DMS153 treated with DMSO at 0.1 percent for 48 hours (cell line): Measurements from ENCODE around the gene CHCHD6.

ENCODE experiments used
- DNase-seq: peaks from one replicate; lab custom pipeline; 2025; ENCODE audit not compliant: unreplicated experiment; lab: John Stamatoyannopoulos, UW

Gene CHCHD6

DNA sequence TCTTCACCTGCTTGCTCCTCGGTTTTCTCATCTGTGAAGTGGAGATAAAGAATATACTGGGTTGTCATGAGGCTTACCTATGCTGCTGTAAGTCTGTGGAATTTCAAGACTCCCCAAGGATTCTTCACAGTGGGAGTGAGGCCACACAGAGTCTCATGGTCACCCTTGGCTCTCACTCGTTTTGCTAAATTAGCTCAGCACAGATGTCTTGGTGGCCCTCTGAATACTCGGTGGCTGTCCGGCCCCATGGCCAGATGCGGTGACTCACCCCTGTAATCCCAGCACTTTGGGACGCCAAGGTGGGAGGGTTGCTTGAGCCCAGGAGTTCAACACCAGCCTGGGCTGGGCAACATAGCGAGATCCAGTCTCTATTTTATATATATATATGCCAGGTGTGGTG lies 5.0 kb upstream of the CHCHD6 start:
- DNase-seq = no peak

DNA sequence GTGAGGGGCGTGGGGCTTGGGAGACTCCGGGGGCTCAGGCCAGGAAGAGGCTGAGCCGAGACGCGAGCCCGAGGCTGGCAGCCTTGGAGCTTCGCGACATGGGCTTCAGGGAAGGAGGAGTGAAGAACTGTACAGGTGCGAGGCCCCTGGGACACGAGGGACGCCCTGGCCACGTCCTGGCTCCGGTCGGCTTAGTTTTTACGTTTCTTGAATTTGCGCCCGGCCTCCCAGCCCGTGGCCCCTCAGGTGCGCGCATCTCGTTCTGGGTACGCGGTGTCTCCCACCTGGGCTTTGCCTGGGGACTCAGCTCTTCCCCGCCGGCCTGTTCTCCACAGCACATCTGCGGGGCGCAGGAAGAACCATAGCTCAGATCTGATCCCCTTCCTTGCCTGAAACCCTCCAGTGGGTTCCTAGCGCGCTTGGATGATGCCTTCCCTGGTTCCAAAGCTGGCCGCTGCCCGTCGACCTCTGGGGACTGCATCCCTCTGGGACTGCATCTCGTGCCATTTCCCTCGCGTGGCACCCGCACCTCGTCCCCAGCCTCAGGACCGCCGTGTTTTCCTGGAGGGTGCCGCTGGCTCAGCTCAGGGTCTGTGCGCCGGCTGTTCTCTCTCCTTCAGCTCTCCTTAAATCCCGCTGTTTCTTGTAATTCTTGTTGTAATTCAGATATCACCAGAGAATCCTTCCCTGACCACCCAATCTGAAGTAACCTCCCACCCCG lies 614 bp downstream of the CHCHD6 start:
- DNase-seq = no peak

GRCh38 chr3:126706631-126707030 lies 2.6 kb downstream of the CHCHD6 start:
- DNase-seq = no peak

DNA sequence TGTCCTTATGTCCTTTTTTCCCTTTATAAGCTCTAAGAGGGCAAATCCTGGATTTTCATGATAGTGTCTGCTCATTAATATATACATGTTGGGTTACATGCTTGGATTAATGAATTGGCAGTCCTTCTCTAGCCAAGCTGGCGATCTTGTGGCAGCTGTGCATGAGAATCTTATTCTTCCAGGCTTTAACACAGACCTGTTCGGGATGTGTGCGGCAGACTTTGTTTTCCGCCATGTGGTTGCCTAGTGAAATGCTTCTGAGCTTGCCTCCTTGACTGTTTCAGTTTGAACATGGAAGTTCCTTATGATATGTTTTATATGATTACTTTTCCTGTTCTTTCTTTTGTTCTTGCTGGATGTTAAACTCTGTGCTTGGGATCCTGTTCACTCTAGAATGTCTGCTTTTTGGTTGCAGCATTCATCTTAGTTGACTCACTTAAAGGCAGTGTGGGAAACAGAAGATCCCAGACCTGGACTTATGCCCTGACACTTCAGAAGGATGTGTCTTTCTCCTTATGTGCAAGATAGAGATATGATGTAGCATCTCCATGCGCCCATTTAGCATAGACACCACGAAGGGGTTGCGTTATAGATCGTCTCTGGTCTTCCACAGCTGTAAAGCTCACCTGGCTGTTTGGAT lies 7.2 kb downstream of the CHCHD6 start:
- no peak for DNase-seq

GRCh38 chr3:126713199-126713598 lies 9.2 kb downstream of the CHCHD6 start:
- DNase-seq = no peak

GRCh38 chr3:126714276-126714900 lies 10.3 kb downstream of the CHCHD6 start:
- DNase-seq = no peak

DNA sequence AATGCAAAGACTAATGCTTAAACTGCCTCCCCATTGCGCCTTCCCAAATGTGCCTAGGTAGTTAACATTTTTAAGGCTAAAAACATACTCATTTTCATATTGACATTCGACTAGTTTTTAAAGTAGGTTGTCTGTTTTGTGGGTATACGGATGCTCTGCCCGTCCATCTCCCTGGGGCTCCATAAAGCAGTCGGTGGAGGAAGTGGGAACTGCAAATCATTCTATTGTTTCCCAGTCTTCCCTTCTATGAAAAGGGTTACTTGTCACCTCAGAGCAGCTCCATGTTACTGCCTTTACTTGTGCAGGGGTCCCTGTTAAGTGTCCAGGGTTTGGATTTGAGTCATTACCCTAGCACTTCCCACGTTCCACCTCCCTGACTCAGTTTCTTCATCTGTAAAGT lies 10.9 kb downstream of the CHCHD6 start:
- no peak for DNase-seq

GRCh38 chr3:126715432-126715831 lies 11.4 kb downstream of the CHCHD6 start:
- DNase-seq = no peak

DNA sequence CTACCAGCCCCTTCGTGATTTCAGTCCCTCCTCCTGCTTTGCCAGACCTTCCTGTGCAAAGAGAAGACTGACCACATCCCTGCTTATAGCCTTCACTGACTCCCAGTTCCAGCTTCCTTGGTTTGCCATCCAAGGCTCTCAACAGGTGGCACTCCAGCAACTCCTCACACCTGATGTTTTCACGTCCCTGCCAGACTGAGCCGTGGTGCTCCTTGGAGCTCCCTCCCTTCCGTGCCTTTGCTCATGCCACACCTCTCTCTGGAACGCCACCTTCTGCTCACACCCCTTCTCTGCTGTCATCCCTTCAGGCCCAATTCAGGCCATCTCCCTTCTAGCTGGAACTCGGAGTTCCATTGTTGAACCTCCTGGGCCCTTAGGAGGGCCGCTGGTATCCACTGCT lies 12.0 kb downstream of the CHCHD6 start:
- DNase-seq = no peak

DNA sequence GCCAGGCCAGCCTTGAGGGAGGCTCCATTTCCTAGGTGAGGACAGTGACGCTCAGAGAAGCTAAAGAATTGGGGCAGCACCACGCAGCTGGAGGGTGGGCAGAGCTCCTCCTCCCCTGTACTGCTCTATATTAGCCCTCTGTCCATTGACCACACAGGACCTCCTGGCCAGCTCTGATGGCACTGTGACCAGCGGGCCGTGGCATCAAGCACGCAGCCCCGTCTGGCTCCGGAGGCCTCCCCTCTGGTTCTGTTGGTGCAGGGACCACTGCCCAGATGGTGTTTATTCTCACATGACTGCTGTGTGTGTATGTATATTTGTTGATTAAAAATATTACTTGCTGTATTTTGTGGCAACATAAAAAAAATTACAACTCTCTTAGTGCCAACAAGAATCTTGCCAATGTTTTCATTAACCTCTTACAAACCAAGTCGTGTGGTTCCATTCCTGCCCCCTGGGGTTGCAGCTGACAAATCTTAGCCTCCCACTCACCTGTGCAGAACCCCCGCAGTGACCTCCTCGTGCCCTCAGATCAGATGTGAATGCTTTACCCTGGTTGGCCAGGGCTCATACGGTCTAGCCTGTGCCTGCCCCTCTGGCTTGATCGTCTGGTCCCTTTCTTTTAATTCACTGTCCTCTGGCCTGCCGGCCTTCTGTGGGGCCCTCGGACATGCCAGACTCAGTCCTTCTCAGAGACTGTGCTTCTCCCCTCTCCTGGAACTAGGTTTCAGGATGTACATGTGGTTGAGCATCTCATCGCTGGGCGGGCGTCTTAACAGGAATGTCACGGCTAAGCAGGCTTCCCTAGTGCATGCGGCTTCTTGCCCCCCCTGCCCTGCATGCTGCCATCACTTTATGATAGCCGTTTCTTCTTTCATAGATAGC lies 14.8 kb downstream of the CHCHD6 start:
- DNase-seq = no peak

DNA sequence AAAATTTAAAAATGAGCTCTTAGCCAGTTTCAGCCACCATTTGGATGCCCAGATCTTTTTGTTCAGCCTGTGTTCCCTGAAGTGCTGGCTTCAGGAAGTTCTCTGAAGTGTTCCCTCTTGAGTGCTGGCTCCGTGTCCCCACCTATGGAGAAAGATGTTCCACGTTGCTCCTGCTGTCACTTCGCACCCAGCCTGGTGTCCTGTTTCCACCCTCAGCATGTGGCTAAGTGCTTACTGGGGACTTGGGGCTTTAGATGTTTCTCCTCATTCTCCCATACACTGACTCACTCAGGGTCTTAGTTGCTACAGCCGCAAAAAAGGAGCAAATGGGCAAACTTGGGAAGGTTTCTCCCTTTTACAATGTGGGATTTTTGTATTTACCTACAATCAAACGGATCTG lies 16.6 kb downstream of the CHCHD6 start:
- DNase-seq = no peak

DNA sequence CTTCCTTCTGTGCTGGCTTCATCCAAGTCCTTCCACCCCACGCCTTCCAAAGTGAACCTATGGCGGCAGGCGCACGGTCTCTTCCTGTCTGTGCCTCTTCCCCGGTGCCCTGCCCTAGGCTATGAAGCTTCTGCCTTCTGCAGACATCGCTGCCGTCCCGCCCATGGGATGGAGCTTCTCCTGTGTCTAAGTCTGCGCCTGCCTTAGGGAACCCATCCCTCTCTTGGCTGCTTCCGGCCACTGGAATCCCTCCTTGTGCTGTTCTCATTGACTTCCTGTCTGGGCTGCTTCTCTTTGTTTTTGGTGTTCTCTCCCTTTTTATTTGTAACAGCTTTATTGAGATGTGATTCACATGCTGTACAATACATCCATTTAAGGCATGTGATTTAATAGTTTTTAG lies 17.2 kb downstream of the CHCHD6 start:
- DNase-seq = no peak

DNA sequence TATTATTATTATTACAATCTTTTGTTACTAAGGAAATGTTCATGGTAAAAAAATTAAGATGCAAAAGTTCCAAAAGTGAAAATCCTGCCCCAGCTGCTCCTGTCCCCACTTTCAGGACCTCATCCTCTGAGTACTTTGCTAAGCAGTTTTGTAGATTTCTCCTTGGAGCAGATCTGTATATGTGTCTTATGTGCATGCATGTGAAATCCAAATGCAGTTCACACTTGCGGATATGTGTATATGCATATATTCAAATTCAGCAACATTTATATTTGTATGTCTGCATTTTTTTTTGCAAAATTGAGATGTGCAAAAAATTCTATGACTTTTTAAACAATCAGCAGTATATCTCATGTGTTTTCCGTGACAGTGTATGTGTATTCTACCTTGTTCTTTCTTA lies 19.2 kb downstream of the CHCHD6 start:
- no peak for DNase-seq

- DNase-seq = no peak
These were observed 19.8 kb downstream of the CHCHD6 start for GRCh38 chr3:126723801-126724200.

DNA sequence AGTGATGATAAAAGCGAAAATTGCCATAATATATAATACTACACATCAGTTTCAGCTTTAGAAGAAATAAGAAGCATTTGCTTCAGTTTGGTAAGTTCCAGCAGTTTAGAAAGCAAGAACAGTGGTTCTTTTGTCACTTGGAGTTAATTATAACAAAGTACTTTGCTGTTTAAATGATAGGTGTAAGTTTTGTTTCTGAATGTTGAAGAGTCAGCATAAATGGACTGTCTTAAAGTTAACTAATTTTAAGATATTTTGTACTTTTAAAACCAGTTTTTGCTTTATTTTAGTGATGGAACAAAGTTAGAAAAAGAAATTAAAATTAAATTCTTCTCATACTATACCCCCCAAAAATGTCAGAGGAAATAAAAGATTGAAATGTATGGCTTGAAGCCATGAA lies 24.6 kb downstream of the CHCHD6 start:
- DNase-seq = no peak

DNA sequence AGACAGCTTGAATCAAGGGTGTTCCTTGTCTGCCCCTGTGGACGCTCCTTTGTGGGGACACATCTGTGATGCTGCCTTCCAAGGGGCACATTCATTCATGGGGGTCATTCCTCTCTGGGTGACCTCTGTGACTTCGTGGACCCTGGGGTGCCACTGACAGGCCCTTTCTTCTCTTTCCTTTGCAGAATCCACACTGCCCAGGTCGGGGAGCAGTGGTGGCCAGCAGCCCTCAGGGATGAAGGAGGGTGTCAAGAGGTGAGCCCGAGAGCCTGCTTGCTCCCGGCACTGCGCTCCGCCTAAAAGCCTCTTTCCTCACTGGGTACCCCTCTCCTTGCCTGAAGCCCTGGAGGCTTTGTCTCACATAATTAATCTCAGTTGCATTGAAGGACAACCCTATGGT lies 26.3 kb downstream of the CHCHD6 start:
- no peak for DNase-seq

GRCh38 chr3:126731044-126731443 lies 27.0 kb downstream of the CHCHD6 start:
- DNase-seq = no peak

- no peak for DNase-seq
These were observed 28.4 kb downstream of the CHCHD6 start for GRCh38 chr3:126732281-126733060.

DNA sequence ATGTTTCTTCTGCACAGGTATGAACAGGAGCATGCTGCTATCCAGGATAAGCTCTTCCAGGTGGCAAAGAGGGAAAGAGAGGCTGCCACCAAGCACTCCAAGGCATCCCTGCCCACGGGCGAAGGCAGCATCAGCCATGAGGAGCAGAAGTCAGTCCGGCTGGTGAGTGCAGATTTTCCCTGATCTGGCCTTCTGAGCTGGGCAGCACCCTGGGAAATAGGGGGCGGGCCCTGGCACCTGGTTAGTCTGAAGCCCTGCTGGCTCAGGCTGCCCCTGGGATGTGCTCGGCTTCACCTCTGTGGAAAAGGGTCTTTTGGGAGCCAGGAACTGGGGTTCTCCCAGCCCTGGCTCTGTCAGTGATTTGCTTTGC lies 29.0 kb downstream of the CHCHD6 start:
- DNase-seq = no peak

DNA sequence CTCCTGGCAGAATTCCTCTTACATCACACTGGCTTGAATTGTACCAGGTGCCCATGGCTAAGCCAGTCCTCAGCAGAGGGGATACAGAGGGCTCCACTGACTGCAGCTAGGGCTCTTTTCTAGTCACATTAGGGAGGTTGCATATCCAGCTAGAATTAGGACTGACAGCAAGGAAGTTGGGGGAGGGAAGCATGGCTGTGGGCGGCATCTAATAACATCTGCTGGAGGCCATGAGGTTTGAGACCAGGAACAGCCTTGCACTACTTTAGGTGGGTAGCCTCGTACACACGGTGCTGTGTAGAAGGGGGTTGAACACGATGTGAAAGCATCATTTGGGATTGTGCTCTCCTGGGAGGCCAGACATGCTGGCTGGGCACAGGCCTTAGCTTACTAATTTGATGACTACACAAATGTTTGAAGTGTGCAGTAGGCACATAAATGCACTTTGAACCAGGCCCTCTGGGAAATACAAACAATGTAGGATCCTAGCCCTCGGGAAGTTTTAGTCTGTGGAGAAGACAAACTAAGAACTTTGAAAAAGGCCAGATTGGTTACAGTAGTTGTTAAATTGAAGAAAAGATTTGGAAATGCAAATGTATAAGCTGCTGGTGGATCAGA lies 30.2 kb downstream of the CHCHD6 start:
- DNase-seq = no peak
